Measurements from ENCODE around the gene GLRA2. TPM values are rescaled to one million over a fixed set of nuclear protein-coding genes. Genes with fewer than 3 reads are reported as not detected.
"Not testable (repeated sequence)": the region's sequence is repeated elsewhere in the genome, so short reads cannot be mapped to it uniquely, and the experiment has no call there.

Gene GLRA2
- total RNA-seq, 1 experiment from 2014 or later, result not detected

GRCh38 chrX:14616836-14617235 is 87.5 kb downstream of the GLRA2 start:
- no peak overlapping the region for H3K27ac ChIP-seq
- H3K4me3 ChIP-seq, result no peak overlapping the region
- H3K36me3 ChIP-seq, result no peaks in the 10 kb centered on the region
- no peaks in the 10 kb centered on the region for H3K4me1 ChIP-seq (replicated peaks)
- H3K27me3 ChIP-seq (replicated peaks), result no peaks in the 10 kb centered on the region
- H3K9me3 ChIP-seq (replicated peaks), result no peaks in the 10 kb centered on the region
- no peak for DNase-seq (ENCODE audit: low read depth in 1 of 2, low spot score in 2 of 2)

DNA sequence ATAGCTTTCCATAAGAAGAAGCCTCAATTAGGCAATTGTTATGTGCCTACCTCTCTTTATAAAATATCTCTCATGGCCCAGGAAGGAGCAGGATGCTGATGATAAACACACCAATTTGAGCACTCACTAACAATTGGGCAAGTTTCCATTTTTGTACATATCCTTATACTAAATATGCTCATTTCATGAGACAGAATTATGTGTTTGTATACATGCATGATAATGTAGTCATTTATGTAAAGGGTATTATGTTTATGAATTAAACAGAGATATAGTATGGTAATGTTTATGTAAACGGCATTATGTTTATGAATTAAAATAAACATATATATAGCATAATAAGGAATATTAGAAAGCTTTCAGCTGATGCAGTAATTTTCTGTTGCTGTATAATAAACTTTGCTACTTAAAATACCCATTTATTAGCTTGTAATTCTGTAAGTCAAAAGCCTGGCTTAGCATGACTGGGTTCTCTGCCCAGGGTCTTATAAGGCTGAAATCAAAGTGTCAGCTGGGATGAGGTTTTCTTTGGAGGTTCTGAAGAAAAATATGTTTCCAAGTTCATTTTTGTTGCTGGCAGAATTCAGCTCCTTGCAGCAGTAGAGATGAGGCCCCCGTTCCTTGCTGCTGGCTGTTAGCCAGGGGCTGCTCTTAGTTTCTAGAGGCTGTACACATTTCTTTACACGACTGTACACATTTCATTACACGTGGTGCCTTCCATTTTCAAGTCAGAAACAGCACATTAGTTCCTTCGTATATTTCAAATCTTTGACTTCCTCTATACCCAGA is 89.0 kb downstream of the GLRA2 start:
- no peaks in the 10 kb centered on the region for H3K27me3 ChIP-seq (replicated peaks)
- DNase-seq (ENCODE audit: low read depth in 1 of 2, low spot score in 2 of 2), result no peak
- no peaks in the 10 kb centered on the region for H3K9me3 ChIP-seq (replicated peaks)
- H3K27ac ChIP-seq, result no peak overlapping the region
- no peaks in the 10 kb centered on the region for H3K36me3 ChIP-seq
- H3K4me3 ChIP-seq, result no peak overlapping the region
- no peaks in the 10 kb centered on the region for H3K4me1 ChIP-seq (replicated peaks)

- DNase-seq (ENCODE audit: low read depth in 1 of 2, low spot score in 2 of 2), result no peak
- no peak overlapping the region for H3K27ac ChIP-seq
- no peaks in the 10 kb centered on the region for H3K4me1 ChIP-seq (replicated peaks)
- no peak overlapping the region for H3K4me3 ChIP-seq
- no peaks in the 10 kb centered on the region for H3K36me3 ChIP-seq
- H3K27me3 ChIP-seq (replicated peaks), result no peaks in the 10 kb centered on the region
- no peaks in the 10 kb centered on the region for H3K9me3 ChIP-seq (replicated peaks)
These were observed 101.4 kb downstream of the GLRA2 start for GRCh38 chrX:14630733-14631132.

- Histone ChIP-seq H3K9me3 (replicated peaks) (no peaks in the 10 kb centered on the region), H3K4me1 (replicated peaks) (no peaks in the 10 kb centered on the region), H3K4me3 (no peak overlapping the region), H3K36me3 (no peaks in the 10 kb centered on the region), H3K27ac (no peak overlapping the region), H3K27me3 (replicated peaks) (no peaks in the 10 kb centered on the region)
- no peak for DNase-seq (ENCODE audit: low read depth in 1 of 2, low spot score in 2 of 2)
These were observed 112.6 kb downstream of the GLRA2 start for GRCh38 chrX:14641681-14642655.

DNA sequence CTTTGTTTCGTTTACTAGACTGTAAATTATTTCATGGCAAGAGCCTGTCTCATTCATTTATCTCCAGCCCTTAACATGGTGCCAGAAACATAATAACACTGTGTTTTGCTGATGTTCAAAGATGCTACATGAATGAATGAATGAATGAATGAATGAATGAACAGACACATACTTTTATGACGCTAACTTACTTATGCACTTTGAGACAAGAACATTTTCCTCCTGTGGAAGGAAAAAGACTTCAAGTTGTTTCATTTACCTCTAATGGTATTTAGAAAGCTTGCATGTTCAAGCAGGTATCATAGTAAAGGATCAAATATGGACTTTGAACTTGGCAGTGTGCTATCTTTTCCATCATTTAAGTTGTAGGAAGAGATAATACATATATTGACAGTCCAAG is 131.6 kb downstream of the GLRA2 start:
- Histone ChIP-seq H3K4me3 (no peak overlapping the region), H3K9me3 (replicated peaks) (no peaks in the 10 kb centered on the region), H3K27ac (no peak overlapping the region), H3K4me1 (replicated peaks) (no peaks in the 10 kb centered on the region), H3K36me3 (no peaks in the 10 kb centered on the region), H3K27me3 (replicated peaks) (no peaks in the 10 kb centered on the region)
- no peak for DNase-seq (ENCODE audit: low read depth in 1 of 2, low spot score in 2 of 2)

GRCh38 chrX:14670819-14671218 is 141.5 kb downstream of the GLRA2 start:
- no peaks in the 10 kb centered on the region for H3K27me3 ChIP-seq (replicated peaks)
- no peak overlapping the region for H3K27ac ChIP-seq
- no peak for DNase-seq (ENCODE audit: low read depth in 1 of 2, low spot score in 2 of 2)
- H3K4me3 ChIP-seq, result no peak overlapping the region
- H3K4me1 ChIP-seq (replicated peaks), result peaks cover 7% of the 10 kb centered on the region
- no peaks in the 10 kb centered on the region for H3K9me3 ChIP-seq (replicated peaks)
- H3K36me3 ChIP-seq, result no peaks in the 10 kb centered on the region

- DNase-seq (ENCODE audit: low read depth in 1 of 2, low spot score in 2 of 2), result no peak
- H3K4me3 ChIP-seq, result no peak overlapping the region
- H3K4me1 ChIP-seq (replicated peaks), result peaks cover 7% of the 10 kb centered on the region
- no peaks in the 10 kb centered on the region for H3K27me3 ChIP-seq (replicated peaks)
- no peaks in the 10 kb centered on the region for H3K9me3 ChIP-seq (replicated peaks)
- H3K36me3 ChIP-seq, result no peaks in the 10 kb centered on the region
- no peak overlapping the region for H3K27ac ChIP-seq
These were observed 143.4 kb downstream of the GLRA2 start for GRCh38 chrX:14672611-14673172.

GRCh38 chrX:14673236-14673635 is 143.9 kb downstream of the GLRA2 start:
- H3K4me3 ChIP-seq, result no peak overlapping the region
- DNase-seq (ENCODE audit: low read depth in 1 of 2, low spot score in 2 of 2), result no peak
- peaks cover 7% of the 10 kb centered on the region for H3K4me1 ChIP-seq (replicated peaks)
- H3K36me3 ChIP-seq, result no peaks in the 10 kb centered on the region
- H3K9me3 ChIP-seq (replicated peaks), result no peaks in the 10 kb centered on the region
- no peaks in the 10 kb centered on the region for H3K27me3 ChIP-seq (replicated peaks)
- no peak overlapping the region for H3K27ac ChIP-seq

DNA sequence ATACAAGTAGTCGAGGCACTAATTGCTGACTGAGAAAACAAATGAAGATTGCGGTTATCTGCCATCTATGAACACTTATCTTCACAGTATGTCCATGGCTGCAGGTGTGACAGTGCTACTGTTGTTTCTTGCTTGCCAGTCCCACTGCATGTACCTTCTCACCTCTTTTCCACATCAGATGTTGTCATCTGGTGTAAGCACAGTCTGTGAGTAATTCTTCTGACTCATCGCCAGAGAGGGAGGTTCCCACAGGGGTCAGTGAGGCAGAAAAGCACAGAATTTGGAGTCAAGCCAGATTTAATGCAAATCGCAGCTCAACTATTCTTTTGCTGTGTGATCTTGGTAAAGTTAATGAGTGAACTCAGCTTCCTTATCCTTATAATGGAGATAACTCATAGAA is 144.4 kb downstream of the GLRA2 start:
- H3K27me3 ChIP-seq (replicated peaks), result no peaks in the 10 kb centered on the region
- H3K4me1 ChIP-seq (replicated peaks), result peaks cover 7% of the 10 kb centered on the region
- DNase-seq (ENCODE audit: low read depth in 1 of 2, low spot score in 2 of 2), result peak; percentile 50 to 57
- H3K4me3 ChIP-seq, result no peak overlapping the region
- H3K27ac ChIP-seq, result no peak overlapping the region
- H3K9me3 ChIP-seq (replicated peaks), result no peaks in the 10 kb centered on the region
- no peaks in the 10 kb centered on the region for H3K36me3 ChIP-seq

- DNase-seq (ENCODE audit: low read depth in 1 of 2, low spot score in 2 of 2), result no peak
- H3K4me3 ChIP-seq, result no peak overlapping the region
- no peaks in the 10 kb centered on the region for H3K27me3 ChIP-seq (replicated peaks)
- peaks cover 7% of the 10 kb centered on the region for H3K4me1 ChIP-seq (replicated peaks)
- H3K36me3 ChIP-seq, result no peaks in the 10 kb centered on the region
- H3K9me3 ChIP-seq (replicated peaks), result no peaks in the 10 kb centered on the region
- no peak overlapping the region for H3K27ac ChIP-seq
These were observed 146.2 kb downstream of the GLRA2 start for GRCh38 chrX:14675500-14675899.

- H3K9me3 ChIP-seq (replicated peaks), result no peaks in the 10 kb centered on the region
- no peak overlapping the region for H3K4me3 ChIP-seq
- H3K36me3 ChIP-seq, result no peaks in the 10 kb centered on the region
- H3K27ac ChIP-seq, result no peak overlapping the region
- peaks cover 7% of the 10 kb centered on the region for H3K4me1 ChIP-seq (replicated peaks)
- peak in 1 of 2 experiments; percentile 5 for DNase-seq (ENCODE audit: low read depth in 1 of 2, low spot score in 2 of 2)
- H3K27me3 ChIP-seq (replicated peaks), result no peaks in the 10 kb centered on the region
These were observed 147.1 kb downstream of the GLRA2 start for GRCh38 chrX:14676431-14676830.

GRCh38 chrX:14688331-14688730 is 159.0 kb downstream of the GLRA2 start:
- DNase-seq (ENCODE audit: low read depth in 1 of 2, low spot score in 2 of 2); H3K9me3 ChIP-seq (replicated peaks); H3K36me3 ChIP-seq; H3K4me3 ChIP-seq; H3K4me1 ChIP-seq (replicated peaks); H3K27ac ChIP-seq; H3K27me3 ChIP-seq (replicated peaks): not testable (repeated sequence)

DNA sequence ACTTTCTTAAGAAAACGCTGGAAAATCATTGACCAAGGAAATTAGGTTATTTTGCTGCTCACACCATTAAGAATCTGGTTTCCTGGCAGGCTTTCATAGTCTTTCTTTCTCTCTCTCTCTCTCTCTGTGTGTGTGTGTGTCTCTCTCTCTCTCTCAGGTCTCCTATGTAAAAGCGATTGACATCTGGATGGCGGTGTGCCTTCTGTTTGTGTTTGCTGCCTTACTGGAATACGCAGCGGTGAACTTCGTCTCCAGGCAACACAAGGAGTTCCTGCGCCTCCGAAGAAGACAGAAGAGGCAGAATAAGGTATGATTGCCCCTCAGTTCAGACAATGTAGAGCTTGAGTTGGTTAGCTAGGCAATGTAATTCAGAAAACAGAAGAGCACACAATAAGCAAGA is 161.2 kb downstream of the GLRA2 start:
- H3K4me1 ChIP-seq (replicated peaks), result no peaks in the 10 kb centered on the region
- no peaks in the 10 kb centered on the region for H3K27me3 ChIP-seq (replicated peaks)
- no peaks in the 10 kb centered on the region for H3K9me3 ChIP-seq (replicated peaks)
- H3K4me3 ChIP-seq, result no peak overlapping the region
- DNase-seq (ENCODE audit: low read depth in 1 of 2, low spot score in 2 of 2), result no peak
- H3K27ac ChIP-seq, result no peak overlapping the region
- H3K36me3 ChIP-seq, result no peaks in the 10 kb centered on the region

DNA sequence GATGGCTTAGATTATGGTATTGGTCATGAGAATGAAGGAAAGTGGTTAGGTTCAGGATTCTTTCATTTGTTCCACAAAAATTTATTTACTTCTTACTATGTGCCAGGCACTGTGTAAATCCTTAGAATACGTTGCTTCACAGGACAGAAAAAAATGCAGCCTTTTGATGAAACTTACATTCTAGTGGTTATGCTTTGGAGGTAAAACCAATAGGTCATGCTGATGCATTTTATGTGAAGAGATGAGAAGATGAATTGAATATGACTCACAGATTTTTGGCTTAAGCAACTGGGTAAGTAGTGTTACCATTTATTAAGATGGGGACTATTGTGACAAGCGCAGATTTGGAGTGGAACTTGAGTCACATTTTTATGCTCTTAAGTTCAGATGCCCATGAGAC is 165.3 kb downstream of the GLRA2 start:
- no peak for DNase-seq (ENCODE audit: low read depth in 1 of 2, low spot score in 2 of 2)
- no peaks in the 10 kb centered on the region for H3K9me3 ChIP-seq (replicated peaks)
- no peak overlapping the region for H3K27ac ChIP-seq
- no peaks in the 10 kb centered on the region for H3K4me1 ChIP-seq (replicated peaks)
- no peaks in the 10 kb centered on the region for H3K36me3 ChIP-seq
- no peak overlapping the region for H3K4me3 ChIP-seq
- H3K27me3 ChIP-seq (replicated peaks), result no peaks in the 10 kb centered on the region
